ELR (cell line): ENCODE data around the gene FBXO27.
A peak's percentile ranks its signal among the peaks of the same experiment; 100 is the strongest.
"Not testable (repeated sequence)": the region's sequence is repeated elsewhere in the genome, so short reads cannot be mapped to it uniquely, and the experiment has no call there.

Source experiments
- DNase-seq: peaks from one replicate; pipeline ENCODE4 v3.0.0-alpha.2; 2015; ENCODE audit warnings: low read depth

FBXO27 gene

DNA sequence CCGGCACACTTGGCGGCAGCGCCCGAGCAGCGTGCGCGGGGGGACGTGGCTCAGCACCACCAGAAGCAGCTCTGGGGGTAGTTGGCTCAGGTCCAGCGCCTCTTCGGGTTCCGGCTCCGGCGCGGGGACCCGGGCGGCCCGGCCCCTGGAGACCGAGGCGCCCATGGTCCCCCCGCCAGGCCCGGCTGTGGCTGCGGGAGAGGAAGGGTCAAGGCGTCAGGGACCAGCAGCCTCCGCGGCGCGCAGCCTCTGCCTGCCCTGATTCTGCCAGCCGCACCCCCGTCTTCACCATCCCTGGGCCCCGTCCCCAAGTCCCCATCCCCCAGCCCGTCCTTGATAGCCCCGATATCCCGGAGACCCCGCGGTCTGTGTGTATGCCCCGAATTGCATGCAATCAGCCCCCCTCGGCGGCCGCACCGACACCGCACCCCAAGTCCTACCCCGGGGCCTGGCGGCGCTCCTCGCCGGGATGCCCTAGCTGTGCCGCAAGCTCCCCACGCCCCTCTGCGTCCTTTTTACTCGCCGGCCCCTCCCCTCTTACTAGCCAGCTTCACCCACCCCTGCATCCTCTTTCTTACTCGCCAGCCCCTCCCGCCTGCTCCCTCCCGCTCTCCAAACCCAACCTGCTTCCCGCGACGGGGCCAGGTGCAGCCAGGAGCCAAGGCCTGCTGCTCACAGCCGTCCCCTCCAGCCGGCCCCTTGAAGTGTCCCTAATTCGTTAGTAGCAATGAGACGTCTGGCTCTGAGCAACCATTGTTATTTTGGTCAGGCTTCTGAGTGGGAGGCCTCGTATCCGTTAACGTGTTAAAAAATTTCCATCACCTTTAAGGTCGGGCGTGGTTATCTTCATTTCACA is at the start of gene FBXO27:
FBXO27 (minus strand) TSS at position 487 of the 856 bp plus-strand sequence; CDS start at position 165, 322 bp downstream.
- peak; percentile 8 for DNase-seq

- no peak for DNase-seq
These were observed 48.1 kb upstream of the FBXO27 start for GRCh38 chr19:39080431-39080830.

DNA sequence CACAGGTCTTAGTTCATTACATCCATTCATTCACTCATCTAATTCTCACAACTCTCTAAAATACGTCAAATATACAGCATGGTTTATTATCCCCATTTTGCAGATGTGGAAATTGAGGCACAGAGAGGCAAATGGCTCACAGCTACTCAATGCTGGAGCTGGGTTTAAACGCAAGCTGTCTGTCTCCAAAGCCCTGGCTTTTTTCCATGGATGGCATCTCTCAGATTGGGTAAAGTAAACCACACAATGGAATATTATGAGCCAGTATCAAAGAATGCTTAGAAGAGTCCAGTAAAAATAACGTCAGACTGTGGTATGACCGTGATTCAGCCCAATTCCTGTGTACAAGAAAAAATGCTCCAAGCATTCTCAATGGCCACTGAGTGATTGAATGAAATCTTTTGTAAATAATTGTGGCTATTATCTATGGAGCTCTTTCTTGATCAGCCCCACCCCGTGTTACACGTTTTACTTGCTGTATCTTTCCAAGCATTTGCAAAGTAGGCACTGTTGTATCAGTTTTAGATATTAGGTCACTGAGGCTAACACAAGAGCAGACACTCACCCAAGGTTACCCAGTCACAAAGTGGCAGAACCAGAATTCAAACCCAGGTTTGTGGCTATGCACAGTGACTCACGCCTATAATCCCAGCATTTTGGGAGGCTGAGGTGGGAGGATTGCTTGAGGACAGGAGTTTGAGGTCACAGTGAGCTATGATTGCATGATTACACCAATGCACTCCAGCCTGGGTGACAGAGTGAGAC is 46.3 kb upstream of the FBXO27 start:
- peak; percentile 98 for DNase-seq

DNA sequence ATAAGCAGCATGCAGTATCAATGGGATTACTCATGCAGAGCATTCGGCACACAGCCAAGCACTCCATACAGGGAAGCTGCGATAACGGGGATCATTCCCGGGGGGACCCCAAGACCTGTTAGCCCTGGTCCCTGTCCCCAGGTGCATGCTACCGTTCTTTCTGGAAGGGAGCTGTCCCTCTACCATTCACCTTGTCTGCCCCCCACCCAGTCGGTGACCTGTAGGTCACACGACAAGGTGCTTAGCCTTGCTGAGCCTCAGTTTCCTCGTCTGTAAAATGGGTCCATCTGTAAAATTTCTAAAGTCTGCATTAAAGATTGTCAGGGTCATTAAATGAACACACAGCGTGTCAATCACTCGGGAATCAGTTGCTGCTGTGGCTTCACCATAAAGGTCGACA is 45.0 kb upstream of the FBXO27 start:
- DNase-seq: no peak

DNA sequence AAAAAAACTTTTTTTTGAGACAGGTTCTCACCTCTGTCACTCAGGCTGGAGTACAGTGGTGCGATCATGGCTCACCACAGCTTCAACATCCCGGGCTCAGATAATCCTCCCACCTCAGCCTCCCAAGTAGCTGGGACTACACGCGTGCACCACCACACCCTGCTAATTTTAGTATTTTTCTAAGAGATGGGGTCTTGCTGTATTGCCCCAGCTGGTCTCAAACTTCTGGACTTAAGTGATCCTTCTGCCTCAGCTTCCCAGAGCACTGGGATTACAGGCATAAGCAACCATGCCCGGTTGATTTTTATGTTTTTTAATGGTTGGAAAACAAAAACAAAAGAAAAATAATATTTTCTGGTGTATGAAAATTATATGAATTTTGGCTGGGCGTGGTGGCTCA is 42.6 kb upstream of the FBXO27 start:
- no peak for DNase-seq

DNA sequence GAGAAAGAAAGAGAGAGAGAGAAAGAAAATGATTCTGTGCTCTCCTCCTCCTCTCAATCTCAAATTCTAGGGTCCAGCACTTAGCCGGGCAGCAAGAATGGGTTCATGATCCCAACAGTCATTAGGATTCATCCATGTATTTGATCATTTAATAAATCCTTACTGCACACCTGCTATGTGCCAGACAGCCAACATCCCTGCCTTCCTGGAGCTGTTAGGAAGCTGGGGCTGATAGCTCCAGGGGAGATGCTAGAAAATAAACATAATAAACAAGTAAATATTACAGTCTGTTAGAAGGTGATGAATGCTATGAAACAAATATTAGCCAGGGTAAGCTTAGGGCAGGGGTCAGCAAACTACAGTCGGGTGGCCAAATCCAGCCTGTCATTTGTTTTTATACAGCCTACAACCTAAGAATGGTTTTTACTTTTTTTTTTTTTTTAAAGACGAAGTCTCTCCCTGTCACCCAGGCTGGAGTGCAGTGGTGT is 41.9 kb upstream of the FBXO27 start:
- DNase-seq: no peak

DNA sequence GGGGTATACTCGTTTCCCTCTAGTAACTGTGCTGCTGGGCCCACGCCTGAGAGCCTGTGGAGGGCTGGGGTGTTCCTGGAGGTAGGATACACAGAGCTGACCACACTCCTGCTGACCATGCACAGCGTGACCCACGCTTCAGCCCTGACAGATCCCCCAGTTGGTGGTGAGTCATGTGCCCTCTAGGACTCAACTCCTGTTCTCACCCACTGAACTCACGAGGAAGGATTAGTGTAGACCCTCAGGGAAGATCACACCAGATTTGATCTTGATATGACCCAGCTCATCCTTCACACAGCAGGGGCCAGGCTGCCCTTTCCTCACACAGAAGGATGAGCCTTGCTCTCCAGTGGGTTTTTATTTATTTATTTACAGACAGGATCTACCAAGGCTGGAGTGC is 38.5 kb upstream of the FBXO27 start:
- peak; percentile 96 for DNase-seq

- not testable (repeated sequence) for DNase-seq
These were observed 35.9 kb upstream of the FBXO27 start for GRCh38 chr19:39068259-39068658.

GRCh38 chr19:39067104-39067503 is 34.8 kb upstream of the FBXO27 start:
- DNase-seq: no peak

DNA sequence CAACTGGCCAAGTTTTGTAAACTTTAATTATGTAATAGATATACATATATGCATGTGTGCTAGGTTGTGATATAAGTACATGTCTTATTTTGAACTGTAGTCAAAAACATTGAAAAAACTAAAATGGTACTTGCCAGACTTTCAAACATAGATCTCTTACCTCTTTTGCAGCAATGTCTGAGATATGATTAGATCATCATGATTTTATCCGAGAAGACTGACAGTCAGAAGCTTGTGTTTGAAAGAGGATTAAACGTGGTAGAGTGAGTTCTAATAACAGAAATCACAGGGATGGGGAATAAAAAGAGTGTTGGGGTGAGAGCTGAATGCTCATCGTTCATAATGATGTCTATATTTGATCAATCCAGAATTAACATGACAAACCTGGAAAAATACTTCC is 33.6 kb upstream of the FBXO27 start:
- DNase-seq: no peak

GRCh38 chr19:39064405-39064804 is 32.1 kb upstream of the FBXO27 start:
- no peak for DNase-seq

DNA sequence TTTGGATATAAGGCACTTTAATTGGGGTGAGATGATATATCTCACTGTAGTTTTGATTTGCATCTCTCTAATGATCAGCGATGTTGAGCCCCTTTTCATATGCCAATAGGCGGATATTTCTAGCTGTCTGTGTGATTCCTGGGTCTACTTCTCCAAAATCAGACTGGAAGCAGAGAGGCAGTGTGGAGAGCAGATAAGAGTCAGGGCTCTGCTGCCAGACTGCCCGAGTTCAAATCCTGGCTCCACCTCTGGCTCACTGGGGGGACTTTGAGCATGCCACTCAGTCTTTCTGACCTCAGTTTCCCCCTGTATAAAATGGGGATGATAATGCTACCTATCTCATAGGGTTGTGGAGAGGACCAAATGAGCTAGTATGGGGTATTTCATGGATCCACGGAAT is 27.8 kb upstream of the FBXO27 start:
- DNase-seq: no peak

DNA sequence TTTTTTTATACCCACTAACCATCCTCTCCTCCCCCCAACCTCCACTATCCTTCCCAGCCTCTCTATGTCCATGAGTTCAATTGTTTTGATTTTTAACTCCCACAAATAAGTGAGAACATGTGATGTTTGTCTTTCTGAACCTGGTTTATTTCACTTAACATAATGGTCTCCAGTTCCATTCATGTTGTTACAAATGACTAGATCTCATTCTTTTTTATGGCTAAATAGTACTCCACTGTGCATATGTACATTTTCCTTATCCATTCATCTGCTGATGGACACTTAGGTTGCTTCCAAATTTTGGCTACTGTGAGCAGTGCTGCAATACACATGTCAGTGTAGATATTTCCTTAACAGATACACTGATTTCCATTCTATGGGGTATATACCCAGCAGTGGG is 27.0 kb upstream of the FBXO27 start:
- DNase-seq: no peak

DNA sequence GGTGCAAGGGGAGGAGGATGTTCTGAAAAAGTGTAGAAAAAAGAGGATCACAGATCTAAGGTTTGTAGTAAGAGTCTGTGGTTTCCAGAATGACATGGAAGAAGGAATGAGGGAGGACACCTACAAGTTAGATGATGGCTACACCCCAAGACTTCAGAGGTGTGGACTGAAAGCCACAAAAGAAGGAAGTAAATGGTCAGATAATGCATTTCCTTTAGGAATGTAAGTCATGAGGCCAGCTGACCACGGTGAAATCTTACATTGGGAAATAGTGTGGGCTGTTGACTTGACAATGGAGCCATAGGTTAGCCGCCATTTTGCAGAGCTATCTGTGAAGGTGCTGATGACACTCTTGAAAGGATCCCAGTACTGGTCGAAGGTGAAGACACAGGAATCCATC is 25.3 kb upstream of the FBXO27 start:
- DNase-seq: no peak

DNA sequence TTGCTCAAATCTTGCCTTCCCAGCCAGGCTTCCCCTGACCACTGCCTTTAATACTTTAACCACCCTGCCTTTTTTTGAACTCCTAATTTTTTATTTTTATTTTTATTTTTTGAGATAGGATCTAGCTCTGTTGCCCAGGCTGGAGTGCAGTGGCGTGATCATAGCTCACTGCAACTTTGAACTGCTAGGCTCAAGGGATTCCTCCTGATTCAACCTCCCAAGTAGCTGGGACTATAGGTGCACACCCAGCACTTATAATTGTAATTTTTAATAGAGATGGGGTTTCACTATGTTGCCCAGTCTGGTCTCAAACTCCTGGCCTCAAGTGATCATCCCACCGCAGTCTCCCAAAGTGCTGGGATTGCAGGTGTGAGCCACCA is 21.7 kb upstream of the FBXO27 start:
- DNase-seq: no peak

GRCh38 chr19:39053276-39054090 is 21.1 kb upstream of the FBXO27 start:
- DNase-seq: no peak

GRCh38 chr19:39052846-39053245 is 20.5 kb upstream of the FBXO27 start:
- DNase-seq: no peak

- DNase-seq: peak; percentile 62
These were observed 19.9 kb upstream of the FBXO27 start for GRCh38 chr19:39052243-39052746.

DNA sequence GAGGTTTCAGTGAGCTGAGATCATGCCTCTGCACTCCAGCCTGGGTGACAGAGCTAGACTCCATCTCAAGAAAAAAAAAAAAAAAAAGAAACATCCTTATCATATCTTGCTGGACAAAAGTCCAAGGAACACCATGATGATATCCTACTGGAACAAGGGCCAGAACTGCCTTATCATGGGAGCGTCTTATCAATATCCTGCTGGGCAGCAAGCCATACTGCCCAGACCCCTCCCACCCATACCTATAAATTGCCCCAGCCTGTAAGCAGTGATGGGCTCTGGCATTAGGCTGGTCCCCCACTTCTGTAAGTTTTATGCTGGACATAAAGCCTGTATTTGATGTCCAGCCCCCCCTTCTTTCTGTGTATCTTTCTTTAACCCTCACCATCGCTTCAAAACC is 14.7 kb upstream of the FBXO27 start:
- DNase-seq: no peak

DNA sequence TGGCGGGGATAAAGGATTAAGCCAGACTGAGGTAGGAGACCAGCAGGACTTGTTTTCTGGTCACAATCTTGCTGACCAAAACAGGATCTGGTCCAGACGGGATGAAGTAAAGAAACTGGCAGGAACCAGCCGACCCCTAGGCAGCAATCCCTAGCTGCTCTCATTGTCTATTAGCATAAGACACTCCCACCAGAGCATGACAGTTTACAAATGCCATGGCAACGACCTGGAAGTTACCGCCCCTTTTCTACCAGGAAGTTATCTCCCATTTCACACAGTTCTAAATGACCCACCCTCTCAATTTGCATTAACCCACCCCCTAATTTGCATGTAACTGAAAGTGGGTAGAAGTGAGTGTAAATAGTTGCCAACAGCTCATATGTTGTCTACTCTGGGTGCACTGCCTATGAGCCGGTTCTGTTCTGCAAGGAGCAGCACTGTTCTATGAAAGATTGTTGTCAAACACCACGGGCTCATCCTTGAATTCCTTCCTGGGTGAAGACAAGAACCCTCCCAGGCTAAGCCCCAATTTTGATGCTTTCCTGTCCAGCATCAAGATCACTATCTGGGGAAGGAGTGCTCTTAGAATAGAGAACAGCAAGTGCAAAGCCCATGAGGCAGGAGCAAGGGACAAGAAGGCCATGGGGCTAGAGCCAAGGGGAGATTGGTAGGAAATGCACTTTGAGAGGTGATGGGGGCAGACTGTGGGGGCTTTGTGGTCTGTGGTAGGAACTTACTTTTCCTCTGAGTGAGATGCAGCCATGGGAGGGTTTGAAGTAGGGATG is 13.9 kb upstream of the FBXO27 start:
- peak; percentile 44 for DNase-seq

DNA sequence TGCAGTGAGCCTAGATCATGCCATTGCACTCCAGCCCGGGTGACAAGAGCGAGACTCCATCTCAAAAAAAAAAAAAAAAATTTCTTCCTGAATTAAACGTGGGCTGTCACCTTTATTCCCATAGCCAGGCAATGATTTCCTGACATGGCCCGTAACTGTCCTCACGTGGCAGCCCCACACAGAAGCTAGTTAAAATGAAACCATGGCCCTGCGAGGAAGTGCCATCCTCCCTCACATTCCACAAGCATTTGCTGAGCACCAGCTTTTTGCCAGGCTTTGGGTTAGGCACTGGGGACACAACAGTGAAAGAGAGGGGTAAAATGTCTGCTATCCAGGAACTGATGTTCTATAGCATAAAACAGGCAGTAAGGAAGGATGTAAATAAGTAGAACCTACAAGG is 13.2 kb upstream of the FBXO27 start:
- DNase-seq: no peak
